K562 (cell line): ENCODE measurements around the gene ZEB2. TPM values are rescaled to one million over a fixed set of nuclear protein-coding genes. Genes with fewer than 3 reads are reported as not detected.
A peak's percentile ranks its signal among the peaks of the same experiment; 100 is the strongest.

Source experiments
- ATAC-seq: fragments of 200-7000 bp; cut with Tn5 transposase; 3 replicates; pipeline ENCODE4 v1.9.1; 2020; ENCODE audit warnings: moderate library complexity
- BruUV-seq: library from RNA; stranded (reverse); fragments of 400-500 nt; replicated peaks from 2 replicates; lab custom pipeline; 2021; lab: Mats Ljungman, UMichigan
- CTCF ChIA-PET: fragments of 300-600 bp; formaldehyde crosslinking; extraction: SDS; loops from one replicate; lab custom pipeline; 2021; ENCODE audit warnings: low intra/inter-chr PET ratio; lab: Yijun Ruan, JAX
- POLR2A ChIA-PET: fragments of 300-600, 350-650 bp; sonication (Branson Sonifier 250); formaldehyde crosslinking; extraction: SDS; loops from one replicate; lab custom pipeline; 2021; ENCODE audit warnings: antibody characterized with exemption, inconsistent platforms; lab: Yijun Ruan, JAX
- DNase-seq, 4 experiments: peaks; one replicate each; pipeline versions ENCODE4 v3.0.0 to v3.0.0-alpha.2; 2011 to 2018; ENCODE audit warnings: low spot score in 3 of 4, mixed read lengths in 3 of 4; ENCODE audit errors: extremely low read depth in 1 of 4
- FAIRE-seq: peaks from 2 replicates; lab custom pipeline; 2011; peaks lifted over from hg19 to GRCh38; lab: Jason Lieb, UNC
- H2AFZ ChIP-seq: 2 replicates; pipeline ENCODE4 v1.6.0; 2011; ENCODE audit warnings: low read depth, low read length, control low read depth, inconsistent platforms
- H3K27ac ChIP-seq: fragments of 200-600 bp; 3 replicates; pipeline ENCODE4 v1.8.0; 2011; ENCODE audit warnings: low read depth, mild to moderate bottlenecking, control low read depth, inconsistent platforms, low read length, moderate library complexity, mixed read lengths; ENCODE audit errors: extremely low read depth
- H3K27me3 ChIP-seq, 2 experiments: fragments of 300-600 bp in 1 of 2; 2 replicates in 1 of 2; 3 replicates in 1 of 2; pipeline versions ENCODE4 v1.6.0 to v1.8.0; 2011; ENCODE audit warnings: inconsistent platforms in 2 of 2, low read length in 2 of 2, mild to moderate bottlenecking in 1 of 2, mixed read lengths in 1 of 2, moderate library complexity in 1 of 2; ENCODE audit not compliant: control insufficient read depth in 2 of 2, insufficient read depth in 2 of 2
- H3K36me3 ChIP-seq: fragments of 300-600 bp; 3 replicates; pipeline ENCODE4 v1.8.0; 2011; ENCODE audit warnings: mild to moderate bottlenecking, low read length, inconsistent platforms; ENCODE audit not compliant: control insufficient read depth, insufficient read depth
- H3K4me1 ChIP-seq, 2 experiments: fragments of 200-600 bp in 1 of 2; replicated peaks in 1 of 2; 2 replicates in 1 of 2; 3 replicates in 1 of 2; pipeline versions ENCODE4 v1.5.1 to v1.8.0; 2011; ENCODE audit warnings: inconsistent platforms in 2 of 2, low read length in 2 of 2, mild to moderate bottlenecking in 1 of 2, mixed read lengths in 1 of 2, moderate library complexity in 1 of 2; ENCODE audit not compliant: control insufficient read depth in 2 of 2, insufficient read depth in 2 of 2
- H3K4me2 ChIP-seq: 2 replicates; pipeline ENCODE4 v1.6.1; 2011; ENCODE audit warnings: low read length, control low read depth, inconsistent platforms, mixed read lengths; ENCODE audit not compliant: insufficient read depth
- H3K4me3 ChIP-seq: fragments of 200-600 bp; sonication (generic), shearing (Covaris generic); 2 replicates; pipeline ENCODE4 v1.5.1; 2016; ENCODE audit warnings: control low read depth, inconsistent platforms
- H3K79me2 ChIP-seq: fragments of 200-600 bp; 3 replicates; pipeline ENCODE4 v1.8.0; 2011; ENCODE audit warnings: low read length, inconsistent platforms; ENCODE audit not compliant: control insufficient read depth, insufficient read depth
- H3K9ac ChIP-seq, 2 experiments: 2 replicates each; pipeline versions ENCODE4 v1.6.0 to v1.6.1; 2011; ENCODE audit warnings: low read depth in 2 of 2, low read length in 2 of 2, control low read depth in 1 of 2, inconsistent platforms in 1 of 2, mild to moderate bottlenecking in 1 of 2, mixed read lengths in 1 of 2; ENCODE audit not compliant: insufficient read depth in 1 of 2
- H3K9me1 ChIP-seq: one replicate; pipeline ENCODE4 v1.6.0; 2011; ENCODE audit warnings: inconsistent platforms, mild to moderate bottlenecking, low read length, moderate library complexity; ENCODE audit not compliant: control insufficient read depth, insufficient read depth
- H3K9me3 ChIP-seq: replicated peaks from 2 replicates; pipeline ENCODE4 v1.5.1; 2011; ENCODE audit warnings: low read depth, low read length, inconsistent platforms; ENCODE audit not compliant: control insufficient read depth, insufficient read depth
- H4K20me1 ChIP-seq: replicated peaks from 2 replicates; pipeline ENCODE4 v1.6.1; 2011; ENCODE audit warnings: low read length, inconsistent platforms, mixed read lengths; ENCODE audit not compliant: control insufficient read depth, insufficient read depth
- POLR2G ChIP-seq: fragments of 200-400 bp; formaldehyde crosslinking; IDR thresholded peaks from 2 replicates; pipeline ENCODE4 v1.6.1; 2017; ENCODE audit warnings: low read depth, mild to moderate bottlenecking, antibody characterized with exemption, low read length, moderate library complexity
- RBM22 ChIP-seq: fragments of 200-400 bp; formaldehyde crosslinking; IDR thresholded peaks from 2 replicates; pipeline ENCODE4 v1.6.1; 2018; ENCODE audit warnings: low read length, low read depth; ENCODE audit not compliant: poor library complexity, severe bottlenecking
- RFX7 ChIP-seq: fragments of 250-450 bp; sonication (Bioruptor Pico); IDR thresholded peaks from 2 replicates; pipeline ENCODE4 v1.5.1; 2021; ENCODE audit warnings: mild to moderate bottlenecking
- SMAD3 ChIP-seq: fragments of 450-650 bp; formaldehyde crosslinking; conservative IDR thresholded peaks from 2 replicates; pipeline ENCODE4 v1.4.0; 2020; ENCODE audit warnings: mild to moderate bottlenecking
- SREBF2 ChIP-seq: sonication (generic); formaldehyde crosslinking; IDR thresholded peaks from 2 replicates; pipeline ENCODE4 v1.4.0; 2020; ENCODE audit warnings: mild to moderate bottlenecking, missing genetic modification reagents
- ZNF41 ChIP-seq: fragments of 250-450 bp; sonication (Bioruptor Pico); conservative IDR thresholded peaks from 2 replicates; pipeline ENCODE4 v1.4.0; 2020; ENCODE audit warnings: mild to moderate bottlenecking
- ZNF655 ChIP-seq: fragments of 250-450 bp; sonication (Bioruptor Pico); IDR thresholded peaks from 2 replicates; pipeline ENCODE4 v1.5.0; 2021
- WGBS: fragments of 100-300 bp; shearing (Covaris generic); methylation state at CpG from one replicate; pipeline ENCODE4 v1.1.6; 2016; ENCODE audit warnings: low coverage, mixed read lengths; ENCODE audit not compliant: insufficient coverage; ENCODE audit errors: missing lambda C conversion rate; 5-methylcytosine and 5-hydroxymethylcytosine counted together
- in situ Hi-C: fragments of 300-500 bp; cut with MboI; formaldehyde crosslinking; loops from 4 replicates; pipeline ENCODE4 v1.15.0; 2018; ENCODE audit warnings: inconsistent platforms, mixed read lengths
- intact Hi-C: fragments of 100-400 bp; cut with micrococcal nuclease; formaldehyde crosslinking; loops from 2 replicates; pipeline ENCODE4 v1.14.2; 2022
- polyA plus RNA-seq, 8 experiments: library from polyadenylated mRNA; depleted of rRNA in 4 of 8; stranded (reverse) in 5 of 8; unstranded in 3 of 8; fragments of >200 nt; fragmentation: Nextera tagmentation in 2 of 8; fragmentation: Illumina TruSeq in 1 of 8; extraction: Ambion mirVana in 2 of 8; extraction: Trizol in 1 of 8; gene quantifications; 2 replicates each; pipeline versions ENCODE4 v1.2.1 to v1.2.3, GENCODE V29; 2011 to 2014; ENCODE audit warnings: inconsistent platforms in 1 of 8, missing spikeins in 1 of 8
- total RNA-seq, 7 experiments: library from RNA; depleted of rRNA in 6 of 7; stranded (reverse); fragments of >200 nt in 6 of 7; fragmentation: Illumina TruSeq in 2 of 7; extraction: Trizol in 2 of 7; gene quantifications; 2 replicates each; pipeline versions ENCODE4 v1.2.1 to v1.2.3, GENCODE V29; 2011 to 2021; ENCODE audit warnings: low replicate concordance in 1 of 7

ZEB2 gene
- total and polyA plus RNA-seq, 9 of the 15 experiments (the other 6 are each of a cell fraction or from before 2014, with no cell fraction given): 15.1 to 113 (median 72.3) TPM

DNA sequence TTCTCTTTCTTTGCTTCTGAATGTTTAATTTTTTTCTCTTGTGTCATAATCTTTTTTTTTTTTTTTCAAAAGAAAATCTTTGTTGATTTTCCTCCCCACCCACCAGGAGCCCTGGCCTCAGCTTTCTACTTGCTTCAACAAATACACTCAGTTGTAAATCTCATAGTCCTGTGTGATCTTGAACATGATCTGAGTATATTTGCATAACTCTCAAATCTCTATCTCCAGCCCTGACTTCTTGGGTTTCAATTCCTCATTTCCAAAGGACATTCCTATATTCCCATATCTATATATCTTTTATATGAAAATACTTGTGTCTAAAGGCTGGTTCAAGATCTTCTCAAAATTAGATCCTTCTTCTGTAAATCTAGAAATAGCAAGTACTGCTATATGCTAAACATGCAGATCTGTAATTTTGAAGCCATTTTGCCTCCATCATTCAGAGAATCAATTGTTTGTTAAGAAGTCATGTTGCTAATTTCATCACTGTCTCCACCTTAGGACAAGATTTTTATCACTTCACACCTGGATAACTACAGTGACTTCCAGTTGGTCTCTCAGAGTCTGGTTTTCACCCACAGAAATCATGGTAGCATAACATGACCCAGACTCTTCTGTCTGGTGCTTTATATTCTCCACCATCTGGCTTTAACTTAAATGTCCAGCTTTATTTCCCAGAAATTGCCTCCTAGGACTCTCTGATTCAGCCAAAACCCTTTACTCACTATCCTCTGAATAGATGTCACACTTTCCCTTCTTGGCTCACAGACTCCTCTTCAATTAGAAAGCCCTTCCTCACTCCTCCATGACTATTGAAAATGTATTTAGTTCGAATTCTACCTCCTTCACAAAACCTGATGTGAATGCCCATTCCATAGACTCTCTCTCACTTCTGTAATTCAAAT is 98.1 kb downstream of the ZEB2 start:
- Histone ChIP-seq H2AFZ (no peak overlapping the region), H3K4me1 (no peaks in the 10 kb centered on the region), H3K4me2 (no peak overlapping the region), H3K9me1 (no peaks in the 10 kb centered on the region), H3K9me3 (no peaks in the 10 kb centered on the region), H3K4me3 (no peak overlapping the region), H4K20me1 (no peaks in the 10 kb centered on the region), H3K27me3 (no peaks in the 10 kb centered on the region), H3K36me3 (peaks cover 93% of the 10 kb centered on the region), H3K9ac (no peak overlapping the region), H3K27ac (no peak overlapping the region), H3K79me2 (peaks cover 39% of the 10 kb centered on the region)
- intact Hi-C loops: no loop called here
- TSS peak; percentile 0 for BruUV-seq
- in situ Hi-C loops: no loop called here
- DNase-seq (no peak), FAIRE-seq (no peak), ATAC-seq (no peak)
- POLR2A ChIA-PET: interaction anchor here (0.6 to 1.4 kb wide), 2 partner anchors 14 to 148 kb away, joined by 3 to 5 read pairs; no protein-coding TSS in a partner anchor
- CTCF ChIA-PET: no interaction called here
- TF ChIP-seq ZNF655 (CRISPR knock-in tag) (no peak), SREBF2 (CRISPR knock-in tag) (no peak), ZNF41 (no peak), SMAD3 (CRISPR knock-in tag) (no peak), POLR2G (0 out of 2 replicates have a peak, but pooled peaks have one; percentile 12), RFX7 (CRISPR knock-in tag) (no peak), RBM22 (peak; percentile 58)
- 100% methylated on average over 1 of the region's 1 CpG for WGBS
